ENCODE measurements around the gene MTCH2.
A peak's percentile ranks its signal among the peaks of the same experiment; 100 is the strongest.
"Not testable (repeated sequence)": the region's sequence is repeated elsewhere in the genome, so short reads cannot be mapped to it uniquely, and the experiment has no call there.

MTCH2 gene

GRCh38 chr11:47642099-47642855, at the start of gene MTCH2:
MTCH2 (minus strand) TSS chr11:47642559; CDS start chr11:47642465, 94 bp downstream.
- DNase-seq (ENCODE audit: low read depth in 2 of 2) = peak; percentile 93 to 95

GRCh38 chr11:47691979-47692378, 49.6 kb upstream of the MTCH2 start:
- DNase-seq (ENCODE audit: low read depth in 2 of 2) = no peak

- DNase-seq (ENCODE audit: low read depth in 2 of 2) = no peak
Observed at GRCh38 chr11:47689480-47689879, 47.1 kb upstream of the MTCH2 start.

GRCh38 chr11:47688991-47689390, 46.6 kb upstream of the MTCH2 start:
- DNase-seq (ENCODE audit: low read depth in 2 of 2) = no peak

- DNase-seq (ENCODE audit: low read depth in 2 of 2) = no peak
Observed at GRCh38 chr11:47688111-47688510, 45.8 kb upstream of the MTCH2 start.

- not testable (repeated sequence) for DNase-seq (ENCODE audit: low read depth in 2 of 2)
Observed at GRCh38 chr11:47686704-47687103, 44.3 kb upstream of the MTCH2 start.

- no peak for DNase-seq (ENCODE audit: low read depth in 2 of 2)
Observed at GRCh38 chr11:47686151-47686550, 43.8 kb upstream of the MTCH2 start.

- no peak for DNase-seq (ENCODE audit: low read depth in 2 of 2)
Observed at GRCh38 chr11:47675851-47676250, 33.5 kb upstream of the MTCH2 start.

- DNase-seq (ENCODE audit: low read depth in 2 of 2) = no peak
Observed at GRCh38 chr11:47672283-47672730, 29.9 kb upstream of the MTCH2 start.

- no peak for DNase-seq (ENCODE audit: low read depth in 2 of 2)
Observed at GRCh38 chr11:47669856-47670255, 27.5 kb upstream of the MTCH2 start.

- DNase-seq (ENCODE audit: low read depth in 2 of 2) = no peak
Observed at GRCh38 chr11:47668665-47669064, 26.3 kb upstream of the MTCH2 start.

GRCh38 chr11:47667555-47667954, 25.2 kb upstream of the MTCH2 start:
- no peak for DNase-seq (ENCODE audit: low read depth in 2 of 2)

- no peak for DNase-seq (ENCODE audit: low read depth in 2 of 2)
Observed at GRCh38 chr11:47667135-47667534, 24.8 kb upstream of the MTCH2 start.

GRCh38 chr11:47664936-47665335, 22.6 kb upstream of the MTCH2 start:
- DNase-seq (ENCODE audit: low read depth in 2 of 2) = not testable (repeated sequence)

GRCh38 chr11:47661245-47661644, 18.9 kb upstream of the MTCH2 start:
- no peak for DNase-seq (ENCODE audit: low read depth in 2 of 2)

GRCh38 chr11:47659276-47659675, 16.9 kb upstream of the MTCH2 start:
- DNase-seq (ENCODE audit: low read depth in 2 of 2) = no peak

GRCh38 chr11:47656260-47656885, 14.0 kb upstream of the MTCH2 start:
- no peak for DNase-seq (ENCODE audit: low read depth in 2 of 2)

- no peak for DNase-seq (ENCODE audit: low read depth in 2 of 2)
Observed at GRCh38 chr11:47651818-47652469, 9.6 kb upstream of the MTCH2 start.

- DNase-seq (ENCODE audit: low read depth in 2 of 2) = no peak
Observed at GRCh38 chr11:47649276-47649675, 6.9 kb upstream of the MTCH2 start.

GRCh38 chr11:47646019-47646418, 3.7 kb upstream of the MTCH2 start:
- no peak for DNase-seq (ENCODE audit: low read depth in 2 of 2)

GRCh38 chr11:47645500-47645899, 3.1 kb upstream of the MTCH2 start:
- DNase-seq (ENCODE audit: low read depth in 2 of 2) = no peak

- no peak for DNase-seq (ENCODE audit: low read depth in 2 of 2)
Observed at GRCh38 chr11:47641600-47642098, 710 bp downstream of the MTCH2 start.

- not testable (repeated sequence) for DNase-seq (ENCODE audit: low read depth in 2 of 2)
Observed at GRCh38 chr11:47640506-47640905, 1.9 kb downstream of the MTCH2 start.

Data from stimulated activated CD4-positive, alpha-beta T cell treated with anti-CD3 and anti-CD28 coated beads, Interleukin-4, amount 100 ng/mL, for 48 hours (primary cell).